GM21717 (cell line): ENCODE measurements around the gene ARIH2.

Experiments used
- ATAC-seq: cut with Tn5 transposase; IDR thresholded peaks from one replicate; pipeline ENCODE4 v1.9.1; 2021; ENCODE audit warnings: mild to moderate bottlenecking, moderate library complexity; ENCODE audit not compliant: unreplicated experiment

Gene ARIH2

DNA sequence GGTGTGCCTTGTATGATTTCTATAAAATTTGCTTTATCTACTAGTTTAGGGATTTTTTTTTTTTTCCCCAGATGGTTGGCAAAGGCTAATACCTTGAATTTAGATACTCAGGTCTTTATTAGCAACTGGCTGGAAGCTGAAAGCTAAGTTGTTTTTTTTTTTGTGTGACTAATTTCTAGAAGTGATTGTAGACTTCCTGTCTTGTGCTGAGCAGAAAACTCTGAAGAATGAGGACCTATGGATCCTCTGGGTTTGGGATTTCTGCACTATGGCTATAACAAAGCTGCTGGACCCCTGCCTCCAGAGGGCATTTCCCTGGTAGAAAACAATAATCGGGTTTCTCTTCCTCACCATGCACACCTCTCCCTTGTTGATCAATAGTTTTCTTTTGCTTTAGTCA, 10.0 kb downstream of the ARIH2 start:
- no peak for ATAC-seq

DNA sequence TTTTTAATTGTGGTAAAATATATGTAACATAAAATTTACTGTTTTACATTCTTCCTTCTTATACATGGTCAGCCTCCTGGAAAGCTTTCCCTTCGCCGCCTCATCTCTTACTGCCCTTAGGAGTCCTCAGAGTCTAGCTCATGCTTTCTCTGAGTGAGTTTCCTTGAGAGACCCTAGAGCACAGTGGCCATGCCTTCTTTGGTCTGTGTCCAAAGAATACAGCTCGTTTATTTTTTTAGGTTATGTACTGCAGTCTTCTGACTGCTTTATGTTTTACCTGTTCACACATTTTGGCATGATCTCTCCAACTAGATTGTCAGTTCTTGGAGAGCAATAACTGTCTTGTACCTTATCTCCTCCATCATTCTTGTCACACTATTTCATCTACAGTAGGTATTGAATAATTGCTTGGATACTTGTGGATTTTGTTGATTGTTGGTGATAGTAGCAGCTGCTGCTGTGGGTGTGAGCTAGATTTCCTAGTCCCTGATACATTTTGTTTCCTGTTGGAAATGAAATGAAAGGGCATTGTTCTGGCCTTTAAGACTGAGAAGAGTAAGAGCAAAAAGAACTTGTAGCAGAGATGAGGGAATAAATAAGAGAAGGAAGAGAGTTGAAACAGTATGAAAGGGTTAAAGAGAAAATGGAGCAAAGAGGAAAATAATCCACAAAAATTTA, 10.9 kb downstream of the ARIH2 start:
- ATAC-seq: no peak

DNA sequence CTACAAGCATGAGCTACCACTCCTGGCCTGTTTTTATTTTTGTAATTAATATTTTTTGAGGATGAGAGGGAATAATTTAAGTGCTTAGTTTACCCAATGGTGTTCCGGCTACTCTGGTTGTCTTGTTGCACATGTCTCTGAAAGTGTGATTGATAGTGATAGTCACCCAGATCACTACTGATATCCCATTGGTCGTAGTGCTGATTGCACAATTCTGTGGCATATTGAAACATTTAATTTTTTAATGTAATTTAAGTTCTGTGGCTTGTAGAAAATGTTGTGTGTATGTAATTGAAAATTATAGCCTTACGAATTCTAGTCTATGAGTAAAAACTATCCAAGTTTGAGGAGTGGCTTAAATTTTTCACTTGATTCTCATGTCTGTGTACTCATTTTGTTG, 11.9 kb downstream of the ARIH2 start:
- no peak for ATAC-seq

DNA sequence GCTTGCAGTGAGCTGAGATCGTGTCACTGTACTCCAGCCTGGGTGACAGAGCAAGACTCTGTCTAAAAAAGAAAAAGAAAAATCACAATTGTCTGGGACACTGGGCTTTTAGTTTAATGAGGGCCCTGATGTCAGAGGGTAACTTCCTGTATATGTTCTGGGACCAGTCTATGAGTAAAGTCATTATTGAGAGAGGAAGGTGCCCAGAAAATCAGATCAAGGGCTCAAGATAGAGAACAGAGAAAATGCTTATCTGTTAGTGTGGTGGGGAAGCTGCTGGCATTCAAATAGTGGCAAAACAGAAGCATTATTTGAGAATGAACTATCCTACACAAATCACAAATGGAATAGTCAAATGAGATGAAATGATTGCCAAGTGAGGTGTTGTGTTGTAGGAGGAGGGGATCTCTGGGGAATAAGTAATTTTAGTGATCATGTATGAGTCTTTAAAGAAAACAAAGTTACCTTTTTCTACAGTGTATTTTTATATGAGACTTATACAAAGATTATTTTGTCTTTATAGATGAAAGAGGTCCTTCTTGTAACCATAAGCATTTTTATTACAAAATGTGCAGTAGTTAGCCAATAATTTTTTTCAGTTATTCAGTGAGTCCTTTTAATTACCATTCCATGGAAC, 13.4 kb downstream of the ARIH2 start:
- no peak for ATAC-seq

DNA sequence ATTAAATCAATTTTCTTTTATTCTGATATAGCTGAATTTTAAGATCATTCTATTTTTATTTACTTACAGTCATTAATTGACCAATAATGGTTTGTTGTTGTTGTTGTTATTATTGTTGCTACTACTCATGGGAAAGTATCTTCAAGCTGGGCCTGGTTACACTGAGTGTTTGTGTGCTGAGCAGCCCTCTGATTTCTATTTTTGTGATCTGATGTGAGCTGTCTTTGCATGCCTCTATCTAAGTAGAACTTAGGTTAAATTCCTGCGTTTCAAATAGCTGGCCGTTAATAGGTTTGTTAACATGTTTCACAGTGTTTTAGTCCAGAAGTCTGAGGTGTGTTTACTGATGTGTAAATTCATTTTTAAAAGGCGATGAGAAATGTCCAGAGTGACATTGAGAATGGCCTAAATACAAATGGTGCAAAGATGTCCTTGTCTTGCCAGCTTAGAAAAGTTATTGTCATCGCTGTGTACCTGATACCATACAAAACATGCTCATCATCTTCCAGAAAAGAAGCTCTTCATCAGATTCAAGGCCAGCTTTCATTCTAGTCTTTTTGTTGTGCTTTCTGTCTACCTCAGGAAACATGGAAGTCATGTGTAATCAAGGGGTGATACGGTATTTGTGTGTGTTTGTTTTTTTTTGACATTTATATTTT, 15.8 kb downstream of the ARIH2 start:
- ATAC-seq: no peak

DNA sequence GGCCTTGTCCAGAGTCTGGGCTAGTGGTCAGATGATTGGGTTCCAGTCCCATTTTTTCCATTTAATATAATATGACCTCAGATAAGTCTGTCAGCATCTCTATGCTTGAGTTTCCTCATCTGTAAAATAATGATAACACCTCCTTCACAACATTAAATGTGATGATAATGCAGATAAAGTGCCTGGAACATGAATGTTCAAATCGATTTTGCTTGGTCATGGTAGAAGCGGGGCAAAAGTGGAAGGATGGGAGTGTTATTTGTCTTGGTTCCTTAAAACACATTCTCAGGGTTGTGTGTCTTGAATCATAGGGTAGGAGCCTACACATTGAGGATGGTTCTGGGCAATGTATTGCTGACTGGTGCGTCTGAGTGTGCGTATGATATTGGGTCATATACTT, 16.9 kb downstream of the ARIH2 start:
- ATAC-seq: no peak

DNA sequence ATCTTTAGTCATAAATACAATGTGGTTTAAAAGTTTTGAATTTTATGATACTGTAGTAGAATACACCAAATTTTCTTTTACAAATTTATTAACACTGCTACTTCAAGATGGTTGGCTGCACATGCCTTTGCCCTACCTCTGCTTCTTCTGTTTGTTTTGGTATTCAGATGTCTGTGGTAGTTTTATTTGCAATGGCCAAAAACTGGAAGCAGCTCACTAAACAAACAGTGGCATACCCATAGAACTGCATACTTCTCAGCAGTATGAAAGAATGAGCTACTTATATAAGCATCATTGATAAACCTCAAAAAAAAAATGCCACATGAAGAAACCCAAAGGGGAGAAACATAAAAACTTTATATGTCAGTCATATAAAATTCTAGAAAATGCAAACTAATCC, 19.5 kb downstream of the ARIH2 start:
- ATAC-seq: no peak

DNA sequence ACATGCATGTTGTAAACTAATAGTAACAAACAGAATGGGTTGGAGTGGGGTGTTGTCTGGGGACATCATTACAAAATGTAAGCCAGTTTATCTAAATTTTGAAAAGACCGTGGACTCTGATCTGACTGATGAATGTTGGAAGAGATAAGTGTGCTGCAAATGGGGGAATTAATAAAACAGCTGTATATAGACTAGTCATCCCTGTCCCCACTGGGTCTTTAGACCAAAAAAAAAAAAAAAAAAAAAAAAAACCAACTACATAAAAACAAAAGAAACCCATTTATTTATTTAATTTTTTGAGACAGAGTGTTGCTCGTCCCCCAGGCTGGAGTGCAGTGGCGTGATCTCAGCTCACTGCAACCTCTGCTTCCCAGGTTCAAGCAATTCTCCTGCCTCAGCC, 20.0 kb downstream of the ARIH2 start:
- ATAC-seq: no peak

DNA sequence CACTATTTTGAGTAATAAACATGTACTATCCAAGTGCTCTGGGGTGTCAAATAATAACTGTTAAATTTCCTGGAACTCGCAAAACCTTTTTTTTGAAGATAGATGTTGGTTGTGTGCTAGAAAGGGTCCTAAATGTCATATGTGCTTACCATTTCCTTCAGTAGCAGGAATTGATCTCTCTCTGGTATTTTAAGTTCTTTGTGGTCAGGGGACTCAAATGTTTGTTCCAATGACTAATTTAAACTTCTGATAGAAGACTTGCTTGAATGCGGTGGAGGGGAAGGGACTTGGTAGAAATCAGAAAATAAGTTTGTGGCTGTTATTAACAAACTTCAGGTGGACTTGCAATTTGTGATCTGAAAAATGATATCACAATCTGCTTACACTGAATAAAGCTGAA, 26.8 kb downstream of the ARIH2 start:
- no peak for ATAC-seq

DNA sequence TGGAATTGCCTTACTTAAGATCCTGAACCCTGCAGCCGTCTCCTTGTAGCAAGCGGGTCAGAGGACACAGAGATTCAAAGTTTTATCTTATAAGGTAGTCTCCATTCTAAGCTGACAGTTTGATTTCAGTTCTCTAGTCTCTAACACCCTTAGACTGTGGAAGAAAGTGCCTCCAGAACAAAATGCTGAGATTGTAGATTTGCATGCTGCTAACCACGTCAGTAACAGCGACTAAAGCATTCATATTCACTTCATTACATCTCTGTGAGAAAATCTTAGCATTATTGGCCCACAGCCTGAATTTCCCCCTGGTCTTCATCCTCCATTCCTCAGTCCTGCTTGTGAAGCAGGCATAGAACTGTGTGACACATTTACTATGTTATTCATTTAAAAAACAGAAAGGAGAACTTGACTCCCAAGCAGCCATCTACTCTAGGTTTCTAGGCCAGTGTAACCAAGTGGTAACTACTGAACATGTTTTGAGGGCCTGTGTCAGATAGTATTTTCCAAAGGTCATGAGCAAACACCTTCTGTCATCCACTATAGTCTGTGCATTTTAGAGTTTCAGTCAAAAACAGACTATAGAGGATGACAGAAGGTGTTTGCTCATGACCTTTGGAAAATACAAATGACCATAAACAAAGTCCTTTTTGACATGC, 27.4 kb downstream of the ARIH2 start:
- no peak for ATAC-seq

DNA sequence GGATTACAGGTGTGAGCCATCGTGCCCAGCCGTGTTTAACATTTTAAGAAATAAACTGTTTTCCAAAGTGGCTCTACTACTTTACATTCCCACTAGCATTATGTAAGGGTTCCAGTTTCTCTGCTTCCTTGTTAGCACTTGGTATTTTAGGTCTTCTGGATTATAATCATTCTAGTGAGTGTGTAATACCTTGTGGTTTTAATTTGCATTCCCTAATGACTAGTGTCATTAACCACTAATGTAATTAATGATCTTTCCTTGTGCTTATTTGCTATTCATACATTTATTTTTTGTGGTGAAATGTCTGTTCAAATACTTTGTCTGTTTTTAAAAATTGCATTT, 30.7 kb downstream of the ARIH2 start:
- ATAC-seq: no peak

DNA sequence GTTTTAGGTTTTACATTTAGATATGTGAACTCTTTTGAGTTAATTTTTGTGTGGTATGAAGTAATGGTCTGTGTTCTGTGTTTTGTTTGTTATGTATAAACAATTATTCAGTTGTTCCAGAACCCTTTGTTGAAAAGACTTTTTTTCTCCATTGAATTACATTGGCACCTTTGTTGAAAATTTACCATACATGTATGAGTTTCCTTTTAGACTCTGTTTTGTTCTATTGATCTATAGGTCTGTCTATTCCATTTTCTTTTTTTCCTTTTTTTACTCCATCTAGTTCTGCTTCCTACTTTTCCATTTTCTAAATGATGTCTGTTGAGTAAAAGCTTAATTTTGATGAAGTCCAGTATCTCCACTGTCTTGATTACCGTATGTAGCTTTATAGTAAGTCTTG, 31.4 kb downstream of the ARIH2 start:
- no peak for ATAC-seq

DNA sequence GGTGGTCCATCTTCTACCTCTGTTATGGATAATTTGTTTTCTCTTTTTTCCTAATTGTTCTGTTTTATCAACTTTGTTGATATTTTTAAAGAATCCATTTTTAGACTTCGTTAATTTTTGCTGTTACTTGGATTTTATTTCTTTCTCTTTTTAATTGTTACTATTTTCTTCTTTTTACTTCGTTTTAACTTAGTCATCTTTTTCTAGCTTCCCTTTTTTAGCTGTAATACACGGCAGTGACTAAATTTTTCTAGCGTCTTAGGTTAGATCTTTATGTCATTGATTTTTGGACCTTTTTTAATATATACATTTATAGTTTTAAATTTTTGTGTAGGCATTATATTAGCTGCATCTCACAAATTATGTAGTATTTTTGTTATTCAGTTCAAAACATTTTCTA, 33.1 kb downstream of the ARIH2 start:
- no peak for ATAC-seq

DNA sequence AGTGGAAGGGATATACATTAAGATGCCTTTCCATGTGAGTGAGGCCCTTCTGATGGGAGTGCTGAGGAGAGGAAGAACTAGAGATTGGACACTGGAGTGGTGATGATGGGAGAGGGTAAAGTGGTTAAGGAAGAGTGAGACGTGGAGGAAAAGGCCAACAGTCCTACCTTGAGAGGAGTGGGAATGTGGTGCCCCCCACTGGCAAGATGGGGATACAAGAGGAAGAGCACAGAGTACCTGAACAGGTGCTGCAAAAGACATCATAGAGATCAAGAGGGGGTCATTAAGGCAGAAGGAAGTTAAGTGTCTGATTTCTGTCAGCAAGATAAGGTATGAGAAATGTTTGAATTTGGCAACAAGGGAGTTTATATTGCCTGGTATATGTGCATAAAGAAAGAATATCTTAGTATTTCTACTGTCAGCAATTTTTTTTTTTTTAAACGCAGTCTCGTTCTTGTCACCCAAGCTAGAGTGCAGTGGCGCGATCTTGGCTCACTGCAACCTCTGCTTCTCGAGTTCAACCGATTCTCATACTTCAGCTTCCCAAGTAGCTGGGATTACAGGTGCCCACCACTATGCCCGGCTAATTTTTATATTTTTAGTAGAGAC, 34.0 kb downstream of the ARIH2 start:
- no peak for ATAC-seq

DNA sequence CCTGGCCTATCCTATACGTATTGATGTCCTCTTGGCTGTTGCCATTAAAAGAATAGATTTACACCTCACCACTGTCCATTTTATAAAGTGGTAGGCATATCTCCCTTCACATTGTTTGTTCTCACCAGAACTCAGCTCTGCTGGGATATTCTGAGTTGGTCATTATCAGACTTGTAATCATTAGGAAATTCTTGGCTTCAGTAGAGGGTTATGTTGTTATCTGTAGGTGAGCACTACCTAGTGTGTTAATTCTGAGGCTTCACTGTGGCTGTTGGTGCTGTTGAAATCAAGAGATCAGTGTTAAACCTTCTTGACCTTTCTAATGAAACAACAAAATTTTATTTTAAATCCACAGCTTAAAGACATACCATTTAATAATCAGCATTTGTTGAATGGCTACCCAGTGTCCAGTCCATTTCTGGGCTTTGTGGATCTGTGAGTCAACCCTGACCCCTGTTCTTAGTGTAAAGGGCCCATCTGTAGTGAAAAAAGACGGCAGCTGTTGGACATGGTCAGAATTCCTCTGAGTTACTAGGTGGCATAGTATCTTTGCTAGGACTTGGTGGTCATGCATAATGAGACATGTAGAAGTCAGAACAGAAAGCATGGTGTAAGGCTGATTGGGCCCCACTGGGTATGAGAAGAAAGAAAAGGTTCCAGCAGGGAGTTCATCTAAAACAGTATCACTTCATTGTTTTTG, 38.5 kb downstream of the ARIH2 start:
- no peak for ATAC-seq

DNA sequence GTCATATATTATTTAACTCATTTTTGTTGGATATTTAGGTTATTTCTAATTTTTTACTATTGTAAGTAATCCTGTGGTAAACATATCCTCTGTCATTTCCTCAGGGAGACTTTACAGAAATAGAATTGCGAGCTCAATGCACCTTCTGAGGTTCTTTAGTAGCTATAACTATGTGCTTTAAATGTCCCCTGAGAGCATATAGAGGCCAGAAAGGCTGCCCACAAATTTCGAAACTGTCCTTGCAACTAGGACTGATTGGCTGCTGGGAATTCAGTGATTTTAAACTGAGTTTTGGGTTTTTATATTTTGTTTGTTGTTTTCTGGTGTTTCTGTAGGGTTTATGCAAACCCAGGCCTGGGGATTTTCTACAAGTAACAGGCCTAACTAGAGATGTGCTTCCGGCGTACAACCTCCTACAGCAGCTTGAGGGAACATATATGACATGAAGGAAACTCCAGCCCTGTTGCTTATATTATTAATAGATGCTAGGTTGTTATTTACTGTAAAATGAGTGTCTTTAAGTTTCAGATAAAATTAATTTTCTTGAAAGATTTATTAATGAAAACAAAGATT, 42.3 kb downstream of the ARIH2 start:
- no peak for ATAC-seq

DNA sequence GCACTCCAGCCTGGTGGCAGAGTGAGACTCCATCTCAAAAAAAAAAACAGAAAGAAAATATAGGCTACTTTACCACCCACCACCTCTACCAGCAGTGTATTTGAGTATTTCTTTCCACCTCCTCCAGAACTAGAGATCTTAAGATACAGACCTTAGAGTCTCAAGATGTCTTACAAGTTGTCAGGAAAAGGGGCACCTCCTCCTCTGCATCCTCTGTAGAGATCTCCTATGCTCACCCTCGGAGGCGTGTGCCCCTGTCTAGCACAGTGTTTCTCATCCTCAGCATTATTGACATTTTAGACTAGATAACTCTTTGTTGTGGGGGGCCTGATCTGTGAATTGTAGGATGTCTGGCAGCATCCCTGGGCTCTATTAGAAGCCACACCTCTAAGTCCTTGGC, 43.7 kb downstream of the ARIH2 start:
- ATAC-seq: no peak

DNA sequence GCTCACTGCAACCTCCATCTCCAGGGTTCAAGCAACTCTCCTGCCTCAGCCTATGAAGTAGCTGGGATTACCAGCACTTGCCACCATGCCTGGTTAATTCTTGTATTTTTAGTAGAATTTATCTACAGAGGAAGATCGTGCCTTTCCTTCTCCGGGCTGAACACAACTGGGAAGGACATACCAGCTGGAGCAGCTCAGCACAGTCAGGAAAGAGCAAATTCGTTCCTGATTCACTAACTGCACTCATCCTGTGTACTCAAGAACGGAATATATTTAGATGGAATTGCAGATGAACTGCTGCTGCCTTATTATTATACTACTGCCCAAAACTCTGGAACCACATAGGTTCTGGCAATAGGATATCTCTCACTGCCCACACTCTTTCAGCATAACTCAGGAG, 44.3 kb downstream of the ARIH2 start:
- ATAC-seq: no peak

DNA sequence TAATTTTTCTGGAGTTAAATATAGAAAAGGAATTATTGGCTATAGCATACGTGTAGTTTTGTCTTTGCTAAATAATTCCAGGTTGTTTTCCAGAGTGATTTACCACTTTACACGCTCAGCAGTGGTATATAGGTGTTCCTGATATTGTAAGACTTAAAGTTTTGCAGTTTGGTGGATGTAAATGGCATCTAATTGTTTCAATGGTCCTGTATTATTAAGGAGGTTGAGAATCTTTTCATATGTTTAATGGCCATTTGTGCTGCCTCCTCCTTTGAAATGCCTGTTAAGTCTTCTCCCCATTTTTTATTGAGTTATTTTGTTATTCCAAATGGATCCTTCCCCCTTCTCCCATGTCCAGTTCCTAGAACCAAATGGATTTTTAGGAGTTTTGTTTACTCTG, 44.9 kb downstream of the ARIH2 start:
- no peak for ATAC-seq

DNA sequence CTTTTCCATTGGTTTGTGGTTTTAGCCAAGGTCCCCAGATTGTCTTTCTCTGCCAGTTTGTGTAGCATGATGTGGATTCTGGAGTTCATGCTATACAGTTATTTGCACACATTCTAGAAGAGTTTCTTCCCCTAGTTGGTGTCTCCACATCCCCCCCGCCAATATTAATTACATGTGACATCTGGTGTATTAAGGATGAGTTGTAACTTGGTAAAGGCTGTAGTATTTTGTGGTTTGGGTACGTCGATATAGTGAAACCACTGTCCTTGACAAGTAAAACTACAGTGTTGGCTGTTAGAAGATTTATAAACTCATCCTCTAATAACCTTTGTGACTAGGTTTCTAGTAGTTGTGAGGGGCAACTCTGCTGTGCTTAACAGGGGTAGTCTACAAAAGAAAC, 47.7 kb downstream of the ARIH2 start:
- ATAC-seq: no peak

DNA sequence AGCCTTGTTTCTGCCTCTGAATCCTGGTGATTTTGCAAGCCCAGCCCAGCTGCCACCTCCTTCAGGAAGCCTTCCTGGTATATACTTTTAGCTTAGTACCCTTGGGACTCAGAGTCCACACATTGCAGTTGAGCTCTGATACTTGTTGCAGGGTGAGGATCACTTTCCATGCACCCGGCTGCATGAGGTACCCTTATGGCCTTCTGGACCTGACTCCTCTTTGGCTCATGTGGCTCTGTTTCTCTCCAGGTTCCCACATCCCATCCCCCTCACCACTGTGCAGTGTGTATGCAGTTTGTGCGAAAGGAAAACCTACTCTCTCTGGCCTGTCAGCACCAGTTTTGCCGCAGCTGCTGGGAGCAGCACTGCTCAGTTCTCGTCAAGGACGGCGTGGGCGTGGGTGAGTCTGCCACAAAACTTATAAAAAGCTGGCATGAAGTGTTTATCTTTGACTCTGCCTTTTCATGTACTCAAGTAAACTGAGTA, 48.3 kb downstream of the ARIH2 start:
- no peak for ATAC-seq
